ENCODE data around the gene RIMS4. TPM values are rescaled to one million over a fixed set of nuclear protein-coding genes. Genes with fewer than 3 reads are reported as not detected.
"Not testable (repeated sequence)": the region's sequence is repeated elsewhere in the genome, so short reads cannot be mapped to it uniquely, and the experiment has no call there.

RIMS4 gene
- total RNA-seq, 1 donor from 2014 or later: not detected

DNA sequence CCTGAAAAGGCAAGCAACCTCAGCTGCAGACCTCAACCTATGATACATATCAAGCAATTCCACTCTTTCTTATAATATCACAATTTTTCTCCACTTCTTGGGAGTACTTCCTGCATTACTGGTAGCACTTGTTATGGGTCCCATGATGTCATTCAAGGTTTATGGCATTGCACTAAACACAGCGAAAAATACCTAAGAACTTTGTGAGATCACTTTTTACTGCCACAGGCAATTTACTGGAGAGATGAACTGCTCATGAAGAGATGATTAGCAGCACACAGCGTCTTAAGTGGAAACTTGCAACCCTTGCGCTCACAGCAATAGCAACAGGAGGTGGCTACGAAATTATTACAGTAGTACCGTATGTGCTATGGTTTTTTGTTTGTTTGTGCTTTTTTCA lies 19.3 kb upstream of the RIMS4 start:
- DNase-seq: no peak

DNA sequence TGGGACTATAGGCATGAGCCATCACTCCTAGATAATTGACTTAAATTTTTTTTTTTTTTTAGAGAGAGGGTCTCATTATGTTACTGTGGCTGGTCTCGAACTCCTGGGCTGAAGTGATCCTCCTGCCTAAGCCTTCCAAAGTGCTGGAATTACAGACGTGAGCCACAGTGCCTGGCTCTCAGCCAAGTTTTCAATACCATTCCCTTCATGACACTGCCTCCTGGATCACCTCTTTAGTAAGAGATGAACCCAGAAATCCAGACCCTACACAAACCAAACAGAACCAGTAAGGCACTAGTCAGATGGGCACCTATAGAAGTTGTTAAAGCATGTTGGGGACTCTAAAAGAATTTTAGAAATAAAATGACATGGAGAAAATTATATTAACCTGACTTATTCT lies 18.3 kb upstream of the RIMS4 start:
- no peak for DNase-seq

DNA sequence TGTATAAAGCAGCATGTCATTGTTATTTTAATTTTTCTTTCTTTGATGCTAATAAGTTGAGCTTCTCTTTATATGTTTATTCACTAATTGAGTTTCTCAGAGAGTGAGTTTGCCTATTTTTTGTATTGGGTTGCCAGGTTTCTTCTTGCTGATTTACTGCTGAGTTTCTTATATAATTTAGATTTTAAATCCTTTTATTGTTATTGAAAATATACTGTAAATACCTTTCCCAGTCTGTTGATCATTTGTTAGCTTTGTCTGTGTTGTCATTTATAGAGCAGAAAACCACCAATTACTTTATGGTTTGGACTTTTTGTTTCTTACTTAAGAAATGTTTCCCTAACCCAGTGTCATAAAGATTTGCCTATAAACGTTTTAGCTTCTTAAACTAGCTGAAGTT lies 17.1 kb upstream of the RIMS4 start:
- DNase-seq: no peak

DNA sequence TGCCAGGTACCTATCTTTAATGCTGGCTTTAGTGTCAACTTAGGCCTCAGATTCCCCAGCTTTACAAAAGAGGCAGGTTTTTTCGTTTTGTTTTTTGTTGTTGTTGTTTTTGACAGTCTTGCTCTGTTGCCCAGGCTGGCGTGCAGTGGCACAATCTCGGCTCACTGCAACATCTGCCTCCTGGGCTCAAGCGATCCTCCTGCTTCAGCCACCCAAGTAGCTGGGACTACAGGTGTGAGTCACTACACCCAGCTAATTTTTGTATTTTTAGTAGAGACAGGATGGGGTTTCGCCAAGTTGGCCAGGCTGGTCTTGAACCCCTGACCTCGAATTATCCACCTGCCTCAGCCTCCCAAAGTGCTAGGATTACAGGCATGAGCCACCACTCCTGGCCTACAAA lies 11.2 kb upstream of the RIMS4 start:
- not testable (repeated sequence) for DNase-seq

DNA sequence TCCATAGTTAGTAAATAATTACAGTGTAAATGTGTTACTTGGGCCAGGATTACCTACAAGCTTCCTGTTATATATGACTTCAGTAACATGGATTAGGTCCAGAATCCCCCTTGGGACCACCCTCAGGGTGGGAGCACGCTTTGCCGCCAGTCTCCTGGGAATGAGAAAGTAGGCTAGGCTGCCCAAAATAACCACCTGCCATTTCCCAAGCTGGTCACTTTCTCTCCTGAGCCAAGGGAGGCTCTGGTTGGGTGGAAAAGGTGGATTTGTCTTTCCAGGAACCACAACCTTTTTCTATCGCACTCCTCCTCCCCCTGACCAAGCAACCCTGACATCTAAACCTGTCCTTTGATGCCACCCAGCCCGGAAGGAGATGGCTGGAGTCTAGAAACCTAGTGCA lies 9.6 kb upstream of the RIMS4 start:
- no peak for DNase-seq

DNA sequence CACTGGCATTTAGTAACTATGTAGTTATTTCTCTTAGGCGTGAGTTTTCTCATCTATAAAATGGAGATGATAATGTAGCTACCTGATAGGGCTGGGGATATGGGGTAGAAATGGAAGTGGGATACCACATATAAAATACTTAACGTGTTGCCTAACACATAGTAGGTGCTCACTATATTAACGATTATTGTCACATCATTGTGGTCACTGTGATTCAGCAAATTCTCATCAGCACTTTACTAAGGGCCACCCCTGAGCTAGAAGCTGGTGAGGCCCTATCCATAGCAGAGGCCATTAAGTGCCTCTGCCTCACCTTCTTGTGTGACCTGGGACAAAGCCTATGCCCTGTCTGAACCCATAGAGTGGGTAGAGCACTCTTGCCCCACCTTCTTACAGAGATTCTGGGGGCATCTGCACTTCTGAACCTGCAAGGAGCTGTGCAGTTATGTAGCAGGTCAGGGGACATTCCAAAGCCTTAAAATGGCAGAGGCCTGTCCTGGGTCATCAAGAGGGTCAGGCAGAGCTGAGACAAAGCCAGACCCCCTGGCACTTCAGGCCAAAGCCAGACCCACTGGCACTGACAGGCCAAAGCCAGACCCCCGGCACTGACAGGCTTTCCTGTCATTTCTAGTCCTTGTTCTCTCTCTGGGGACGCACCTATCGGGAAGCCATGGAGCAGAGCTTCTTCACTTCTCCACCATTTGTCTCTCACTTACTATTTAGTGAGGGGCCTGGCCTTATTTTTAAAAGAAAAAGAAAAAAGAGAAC lies 7.0 kb upstream of the RIMS4 start:
- no peak for DNase-seq

DNA sequence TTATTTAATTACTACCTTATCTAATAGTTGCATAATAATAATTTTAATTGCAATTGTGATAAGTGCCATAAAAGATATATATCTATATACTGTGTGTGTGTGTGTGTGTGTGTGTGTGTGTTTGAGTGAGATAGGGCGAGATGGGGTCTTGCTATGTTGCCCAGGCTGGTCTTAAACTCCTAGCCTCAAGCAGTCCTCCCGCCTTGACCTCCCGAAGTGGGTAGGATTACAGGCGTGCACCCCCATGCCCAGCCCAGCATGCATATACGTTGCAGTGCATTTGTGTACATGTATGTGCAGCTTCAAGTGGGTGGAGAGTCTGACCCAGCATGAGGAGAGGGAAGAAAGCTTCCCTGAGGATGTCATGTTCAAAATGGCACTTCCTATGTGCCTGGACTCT lies 4.6 kb upstream of the RIMS4 start:
- no peak for DNase-seq

DNA sequence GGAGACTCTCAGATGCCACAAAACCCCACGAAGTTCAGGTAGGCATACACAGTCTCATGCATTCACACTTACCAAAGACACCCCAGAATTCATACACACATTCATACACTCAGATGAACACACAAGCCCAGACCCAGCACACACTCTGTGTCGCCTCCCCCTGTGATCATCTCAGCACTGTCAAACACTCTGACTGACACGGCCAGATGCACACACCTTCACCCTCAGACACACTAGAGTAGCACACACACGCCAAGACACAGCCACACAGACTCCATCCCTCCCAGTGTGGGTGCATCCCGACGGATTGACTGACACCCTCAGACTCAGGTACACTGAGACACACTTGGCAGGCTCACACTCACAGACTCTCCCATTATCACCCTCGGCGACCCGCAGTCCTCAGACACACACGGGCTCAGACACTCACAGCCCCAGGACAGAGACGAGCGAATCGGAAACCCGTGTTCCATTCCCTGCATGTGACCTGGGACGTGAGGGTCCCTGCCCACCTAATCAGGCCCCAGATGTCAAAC lies 872 bp upstream of the RIMS4 start:
- no peak for DNase-seq

DNA sequence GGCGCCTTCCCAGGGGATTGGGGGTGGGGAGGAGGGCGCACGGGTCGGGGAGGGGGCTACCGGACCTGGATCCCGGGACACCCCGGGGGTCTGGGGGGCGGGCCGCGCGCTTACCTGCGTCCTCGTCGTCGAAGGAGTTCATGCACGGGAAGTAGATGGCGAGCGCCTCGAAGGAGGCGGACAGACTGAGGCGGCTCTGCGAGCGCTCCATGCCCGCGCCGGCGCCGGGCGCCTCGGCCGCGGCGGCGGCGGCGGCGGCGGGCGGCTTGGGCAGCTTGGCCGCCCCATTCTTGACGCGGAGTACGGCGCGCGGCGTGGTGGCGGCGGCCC lies 320 bp downstream of the RIMS4 start:
- no peak for DNase-seq

DNA sequence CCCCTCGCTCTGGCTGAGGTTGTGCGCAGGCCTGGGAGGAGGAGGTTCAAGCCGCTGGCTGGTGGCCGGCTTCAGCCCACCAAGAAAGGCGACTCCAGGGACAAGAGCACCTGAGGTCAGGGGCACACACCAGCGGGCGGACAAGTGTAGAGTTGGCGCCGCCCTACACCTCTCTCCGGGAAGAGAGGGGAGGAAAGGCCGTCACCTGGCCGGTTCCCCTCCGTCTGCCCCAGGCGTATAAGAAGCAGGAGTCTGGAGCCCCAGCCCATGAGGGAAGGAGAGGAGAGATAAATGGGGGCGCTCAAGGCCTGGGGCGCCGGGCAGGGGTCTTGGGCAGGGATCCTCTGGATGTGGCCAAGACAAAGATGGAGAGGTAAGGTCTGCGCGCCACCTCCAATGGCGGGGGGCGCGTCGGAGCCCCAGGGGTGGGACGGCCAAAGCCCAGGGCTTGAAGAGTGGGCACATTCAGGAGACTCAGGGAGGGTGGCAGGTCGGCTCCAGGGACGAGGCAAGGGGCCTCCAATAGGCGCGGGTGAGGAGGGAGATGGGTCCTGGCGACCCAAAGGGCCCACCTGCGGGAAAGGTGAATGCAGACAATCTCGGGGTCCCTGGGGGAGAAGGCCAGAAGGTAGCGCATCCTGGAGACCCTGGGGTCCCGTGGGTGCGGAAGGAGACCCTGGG lies 826 bp downstream of the RIMS4 start:
- no peak for DNase-seq

DNA sequence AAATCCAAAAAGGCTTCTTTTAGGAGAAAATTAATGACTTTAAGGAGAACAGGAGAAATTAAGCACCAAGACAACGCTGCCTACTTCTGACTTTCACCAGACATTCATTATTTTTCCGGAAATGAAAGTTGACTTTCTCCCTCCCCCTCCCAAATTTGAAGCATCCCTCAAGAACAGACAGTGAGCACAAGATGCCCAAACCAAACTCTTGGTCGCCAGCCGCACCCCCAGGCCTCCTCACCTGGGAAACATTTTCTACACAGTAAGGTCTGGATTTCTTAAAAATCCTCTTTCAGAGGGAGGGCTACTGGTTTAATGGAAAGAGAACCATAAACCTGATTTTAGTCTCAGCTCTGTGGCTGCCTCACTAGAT lies 2.7 kb downstream of the RIMS4 start:
- no peak for DNase-seq

DNA sequence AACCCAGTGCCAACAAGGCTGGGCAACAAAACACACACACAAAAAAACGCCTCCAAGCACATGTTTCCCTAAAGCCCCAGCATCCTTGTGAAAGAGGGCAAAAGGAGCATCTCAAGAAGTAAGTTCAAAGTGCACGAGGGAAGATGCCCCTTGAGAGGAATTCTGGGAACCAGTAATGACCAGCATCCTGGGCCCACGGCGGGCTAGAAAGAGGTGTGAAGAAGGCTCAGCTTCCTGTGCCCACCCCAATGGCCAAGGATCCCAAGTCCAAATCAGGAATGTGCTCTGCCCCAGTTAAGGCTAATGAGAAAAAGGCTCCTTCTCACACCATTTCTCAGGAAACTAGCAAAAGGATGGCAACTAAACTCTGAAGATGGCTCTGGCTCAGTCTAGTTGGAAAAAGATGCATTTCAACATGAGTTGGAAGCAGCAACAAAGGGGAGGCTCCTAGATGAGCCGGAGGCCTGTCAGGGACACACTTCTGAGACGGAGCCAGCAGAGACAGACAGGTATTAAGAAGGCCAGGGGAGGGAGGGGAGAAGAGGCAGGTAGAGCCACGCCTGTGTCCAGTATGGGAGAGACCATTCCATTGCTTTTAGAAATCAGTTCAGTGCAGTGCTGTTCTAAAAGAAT lies 3.2 kb downstream of the RIMS4 start:
- DNase-seq: no peak

DNA sequence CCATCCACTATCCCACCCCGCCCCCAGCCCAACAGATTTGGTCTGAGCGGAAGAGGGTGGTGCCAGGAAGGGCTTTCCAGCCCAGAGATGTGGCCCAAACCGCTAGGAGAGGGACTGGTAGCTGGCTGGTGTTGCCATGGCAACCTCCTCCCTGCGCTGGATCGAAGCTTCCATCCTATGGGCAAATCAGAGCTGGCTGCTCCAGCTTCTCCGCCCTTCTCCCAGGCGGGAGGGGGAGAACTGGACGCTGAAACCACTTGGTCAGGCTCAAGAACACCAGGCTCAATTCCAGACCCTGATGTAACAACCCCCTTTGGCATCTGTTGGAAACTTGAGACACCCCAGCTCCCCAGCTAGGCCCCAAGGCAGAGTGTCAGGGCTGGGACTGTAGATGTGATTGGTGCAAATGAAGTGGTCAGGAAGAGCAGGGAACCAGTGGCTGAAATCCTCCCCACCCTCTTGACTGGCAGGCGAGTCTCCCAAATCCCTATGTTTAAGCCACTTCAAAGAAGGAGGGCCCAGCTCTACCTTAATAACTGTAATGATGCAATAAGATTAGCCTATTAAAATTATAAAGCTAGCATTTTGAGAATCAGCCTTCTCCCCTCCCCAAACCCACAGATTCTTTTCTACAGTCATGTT lies 4.2 kb downstream of the RIMS4 start:
- DNase-seq: no peak

DNA sequence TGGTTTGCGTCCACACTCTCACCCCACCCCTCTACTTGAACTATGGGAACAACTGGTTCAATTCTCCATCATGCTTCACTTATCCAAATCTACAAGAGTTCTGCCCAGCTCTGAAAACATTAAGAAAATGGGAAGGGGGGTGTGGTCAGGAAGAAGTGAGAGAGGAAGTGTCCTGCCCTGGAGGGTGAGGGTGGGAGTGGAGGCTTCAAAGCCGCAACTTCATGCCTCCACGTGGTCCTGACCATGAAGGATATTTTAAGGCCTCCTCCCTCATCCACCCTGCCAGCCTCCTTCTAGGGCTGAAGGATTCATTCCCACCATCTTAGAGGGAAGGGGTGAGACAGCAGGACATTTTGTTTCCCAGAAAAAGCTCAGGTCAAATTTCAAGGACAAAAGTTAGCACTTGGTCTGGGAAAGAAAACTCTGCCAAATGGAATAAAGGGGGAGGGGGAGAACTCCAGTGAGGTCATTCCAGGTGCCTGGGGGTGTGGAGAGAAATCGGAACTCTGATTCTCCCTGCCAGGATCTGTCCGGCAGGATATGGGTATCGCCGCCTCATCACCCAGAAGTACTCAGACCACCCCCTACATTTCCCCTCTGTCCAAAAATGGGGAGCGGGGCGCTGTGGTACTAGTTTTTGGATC lies 4.9 kb downstream of the RIMS4 start:
- no peak for DNase-seq

DNA sequence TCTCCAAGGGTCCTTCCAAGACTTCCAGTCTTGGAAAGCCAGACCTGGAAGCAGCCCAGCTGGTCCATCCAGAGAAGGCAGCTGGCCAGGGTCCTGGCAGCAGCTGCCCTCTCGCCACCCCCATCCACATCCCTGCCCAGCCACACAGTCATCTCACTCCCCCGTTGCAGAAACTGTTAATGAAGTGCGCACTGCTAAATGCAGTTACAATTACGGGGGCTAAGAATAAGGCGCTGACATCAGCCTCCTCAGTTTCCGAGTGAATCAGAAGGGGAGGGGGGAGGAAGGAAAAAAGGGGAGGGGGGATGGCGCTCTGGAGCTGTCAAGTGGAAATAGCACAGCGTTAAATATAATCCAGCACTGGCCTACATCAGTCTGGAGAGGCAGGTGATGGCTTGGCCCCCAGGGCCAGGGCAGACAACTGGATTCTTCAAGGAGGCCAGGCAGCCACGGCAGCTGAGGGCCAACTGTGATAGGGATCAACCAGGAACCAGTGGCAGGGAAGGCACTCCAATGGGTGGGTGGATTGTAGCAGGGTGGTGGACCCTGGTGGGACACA lies 6.9 kb downstream of the RIMS4 start:
- no peak for DNase-seq

DNA sequence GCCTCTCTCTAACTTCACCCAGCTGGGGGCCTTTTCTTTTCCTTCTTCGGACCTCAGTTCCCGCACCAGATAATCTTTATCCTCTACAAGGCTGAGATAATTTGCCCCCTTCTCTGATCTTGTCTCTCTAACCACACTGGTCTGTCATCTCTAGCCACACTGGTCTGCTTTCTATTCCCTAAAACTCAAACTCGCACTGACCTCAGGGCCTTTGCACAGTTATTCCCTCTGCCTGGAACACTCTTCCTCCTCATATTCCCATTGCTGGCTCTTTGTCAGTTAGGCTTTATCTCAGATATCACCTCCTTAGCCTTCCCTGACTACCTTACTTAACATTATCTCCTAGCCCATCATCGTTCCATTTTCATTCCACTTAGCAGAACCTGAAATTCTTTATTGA lies 7.6 kb downstream of the RIMS4 start:
- DNase-seq: no peak

DNA sequence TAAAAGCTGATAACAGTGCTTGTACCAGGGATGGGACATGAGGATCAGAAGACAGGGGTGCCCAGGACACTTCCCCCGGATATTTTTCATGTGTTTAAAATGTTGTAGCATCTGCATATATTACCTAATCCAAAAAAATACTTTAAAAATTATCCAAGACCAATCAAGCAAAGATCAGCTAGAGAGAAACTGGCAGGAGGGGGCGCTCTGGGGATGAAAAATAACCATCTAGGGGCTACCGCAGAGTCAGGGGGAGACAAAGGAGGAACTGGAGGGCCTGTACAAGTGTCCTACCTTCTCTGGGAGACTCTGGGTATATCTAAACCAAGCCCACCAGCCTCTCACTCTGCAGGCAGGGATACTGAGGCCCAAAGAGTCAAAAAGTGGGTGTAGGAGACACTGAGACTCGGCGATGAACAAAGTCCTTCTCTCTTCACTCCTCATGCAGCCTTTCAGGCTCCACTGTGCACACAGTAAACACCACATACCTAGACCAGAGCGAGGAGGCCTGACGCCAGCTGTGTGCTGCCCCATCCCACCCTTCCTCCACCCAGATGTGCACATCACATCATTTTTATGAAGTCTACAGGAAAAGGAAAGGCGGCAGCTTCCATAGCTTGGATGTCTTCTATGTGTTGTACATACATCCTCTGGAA lies 9.8 kb downstream of the RIMS4 start:
- DNase-seq: no peak

DNA sequence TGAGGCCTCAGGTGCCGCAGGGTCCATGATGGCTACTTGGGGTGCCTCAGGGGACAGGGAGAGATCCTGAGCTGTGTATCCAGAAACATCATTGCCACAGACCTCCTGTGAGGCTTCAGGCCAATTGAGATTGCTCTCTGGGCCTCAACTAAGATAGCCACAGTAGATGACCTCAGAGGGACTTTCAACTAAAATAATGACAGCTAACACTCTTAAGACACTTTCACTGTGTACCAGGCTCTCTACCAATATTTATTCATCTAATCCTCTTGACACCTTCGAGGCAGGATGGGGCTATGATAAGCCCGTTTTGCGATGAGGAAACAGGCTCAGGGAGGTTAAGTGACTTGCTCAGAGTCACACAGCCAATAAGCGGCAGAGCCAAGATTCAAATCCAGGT lies 10.7 kb downstream of the RIMS4 start:
- no peak for DNase-seq

DNA sequence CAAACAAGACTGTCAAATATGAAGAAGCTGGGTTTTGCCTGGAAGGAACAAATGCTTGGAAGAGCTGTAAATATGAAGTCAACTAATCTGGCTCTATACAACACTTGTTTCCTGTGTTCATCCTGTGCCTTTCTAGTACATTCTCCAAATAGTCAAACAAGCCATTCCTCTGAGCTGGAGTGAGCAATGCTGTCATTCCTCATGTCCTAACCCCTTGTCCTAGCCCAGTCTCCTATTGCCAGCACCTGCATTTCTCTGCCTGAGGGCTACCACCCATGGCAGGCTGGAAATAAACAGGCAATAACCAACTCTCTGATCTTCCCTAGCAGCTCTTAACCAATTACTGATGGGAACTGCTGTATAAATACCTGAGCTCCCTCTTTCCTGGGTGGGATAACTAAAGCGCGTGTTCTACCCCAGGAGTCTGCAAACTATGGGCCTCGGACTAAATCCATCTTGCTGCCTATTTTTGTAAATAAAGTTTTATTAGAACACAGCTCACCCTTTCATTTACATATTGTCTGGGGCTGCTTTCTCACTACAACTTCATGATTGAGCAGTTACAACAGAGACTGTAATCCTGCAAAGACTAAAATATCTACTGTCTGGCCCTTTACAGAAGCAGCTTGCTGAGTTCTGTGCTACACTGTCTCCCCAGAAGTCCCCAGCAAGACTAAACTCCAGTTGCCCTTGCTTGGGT lies 13.4 kb downstream of the RIMS4 start:
- DNase-seq: no peak

DNA sequence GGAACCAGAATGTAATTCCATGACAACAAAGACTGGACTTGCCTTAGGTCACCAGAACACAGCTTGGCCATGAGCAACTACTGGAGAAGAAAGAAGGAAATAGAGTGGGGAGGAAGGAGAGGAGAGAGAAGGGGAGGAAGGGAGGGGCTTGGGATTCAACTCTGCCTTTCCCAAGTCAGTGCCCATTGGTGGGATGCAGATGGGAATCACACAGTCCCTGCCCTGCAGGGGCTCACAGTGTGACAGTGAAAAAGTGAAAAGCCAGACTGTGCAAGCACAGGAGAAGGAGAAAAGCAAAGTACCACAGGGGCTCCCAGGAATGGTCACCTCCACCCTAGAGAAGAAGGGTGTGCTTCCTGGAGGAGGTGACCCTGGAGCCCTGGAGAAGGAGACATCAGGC lies 14.0 kb downstream of the RIMS4 start:
- no peak for DNase-seq

DNA sequence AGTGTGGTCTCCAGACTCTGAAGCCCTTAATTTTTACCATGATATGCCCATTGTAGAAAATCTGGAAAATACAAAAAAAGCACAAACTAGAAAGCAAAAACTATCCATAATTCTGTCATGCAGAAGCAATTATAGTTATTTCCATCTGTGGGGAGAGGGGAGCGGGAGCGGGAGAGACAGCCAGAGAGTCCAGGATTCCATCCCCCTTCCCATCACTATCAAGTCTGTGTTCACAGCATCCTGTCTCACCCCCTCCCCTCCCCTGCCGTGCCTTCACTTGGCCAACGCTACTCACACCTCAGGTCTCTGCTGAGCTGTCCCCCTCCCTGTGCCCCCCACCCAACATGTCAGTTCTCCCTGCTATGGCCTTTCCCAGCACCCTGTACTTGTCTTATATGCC lies 14.5 kb downstream of the RIMS4 start:
- DNase-seq: no peak

DNA sequence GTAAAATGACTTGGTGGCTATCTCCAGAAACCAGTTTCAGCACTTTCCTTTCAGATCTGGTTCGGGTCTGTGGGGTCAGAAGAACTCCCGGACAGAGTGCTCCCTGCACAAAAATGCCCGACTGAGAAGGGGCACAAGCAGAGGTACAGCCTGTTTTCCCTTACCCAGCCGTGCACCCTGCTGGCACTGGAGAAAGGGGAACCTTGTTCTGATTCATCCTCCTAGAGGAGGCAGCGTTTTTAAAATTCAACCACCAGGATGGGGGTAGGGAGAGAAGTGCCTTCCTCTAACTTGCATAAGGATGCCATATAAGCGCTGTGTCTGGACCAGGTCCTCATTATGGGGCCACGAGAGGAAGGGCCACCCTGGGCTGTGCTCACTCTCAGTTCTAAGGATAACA lies 17.6 kb downstream of the RIMS4 start:
- DNase-seq: no peak
